HUES48 (cell line): Measurements from ENCODE around the gene ZNF429.
"Not testable (repeated sequence)": the region's sequence is repeated elsewhere in the genome, so short reads cannot be mapped to it uniquely, and the experiment has no call there.

Experiments
- H3K27ac ChIP-seq: one replicate; pipeline ENCODE4 v1.7.0; 2013; ENCODE audit warnings: low read depth, low read length, inconsistent platforms
- H3K27me3 ChIP-seq: 2 replicates; pipeline ENCODE4 v1.6.1; 2013; ENCODE audit warnings: mild to moderate bottlenecking, low read length; ENCODE audit not compliant: control insufficient read depth, insufficient read depth
- H3K36me3 ChIP-seq: 2 replicates; pipeline ENCODE4 v1.6.1; 2013; ENCODE audit warnings: low read length; ENCODE audit not compliant: control insufficient read depth, insufficient read depth
- H3K4me1 ChIP-seq: 2 replicates; pipeline ENCODE4 v1.6.1; 2013; ENCODE audit warnings: mild to moderate bottlenecking, low read length; ENCODE audit not compliant: control insufficient read depth, insufficient read depth
- H3K4me3 ChIP-seq: 2 replicates; pipeline ENCODE4 v1.5.1; 2013; ENCODE audit warnings: mild to moderate bottlenecking, low read depth, low read length
- H3K9ac ChIP-seq: 2 replicates; pipeline ENCODE4 v1.6.1; 2013; ENCODE audit warnings: mild to moderate bottlenecking, low read depth, low read length, moderate library complexity
- H3K9me3 ChIP-seq: 2 replicates; pipeline ENCODE4 v1.6.1; 2013; ENCODE audit warnings: low read length; ENCODE audit not compliant: control insufficient read depth, insufficient read depth

Gene ZNF429

DNA sequence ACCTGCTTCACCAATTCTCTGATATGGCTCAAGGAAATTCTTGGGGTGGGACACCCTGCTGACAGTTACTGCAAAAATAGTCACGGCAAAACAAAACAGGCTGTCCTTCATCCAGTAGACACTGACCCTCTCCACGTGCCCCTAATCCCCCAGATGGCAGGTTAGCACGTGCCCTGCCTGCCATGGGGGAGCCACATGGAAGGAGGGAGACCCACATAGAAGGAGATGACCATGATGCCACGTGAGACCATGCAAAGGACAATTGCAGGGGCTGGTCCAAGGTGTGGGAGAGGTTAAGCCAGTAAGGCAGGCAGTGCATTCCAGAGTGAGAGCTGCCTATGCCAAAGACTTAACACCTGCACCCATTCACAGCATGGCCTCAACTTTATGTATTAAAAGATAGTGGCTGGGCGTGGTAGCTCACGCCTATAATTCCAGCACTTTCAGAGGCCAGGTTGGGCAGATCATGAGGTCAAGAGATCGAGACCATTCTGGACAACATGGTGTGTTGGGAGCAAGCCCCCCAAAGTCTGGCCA, 82.7 kb downstream of the ZNF429 start:
- H3K9ac ChIP-seq = no peak overlapping the region
- H3K4me3 ChIP-seq = no peak overlapping the region
- H3K36me3 ChIP-seq = no peaks in the 10 kb centered on the region
- H3K9me3 ChIP-seq = no peaks in the 10 kb centered on the region
- H3K27me3 ChIP-seq = peaks cover 25% of the 10 kb centered on the region
- no peak overlapping the region for H3K27ac ChIP-seq
- H3K4me1 ChIP-seq = peaks cover 5% of the 10 kb centered on the region; the same call in 1 of the 2 replicates

DNA sequence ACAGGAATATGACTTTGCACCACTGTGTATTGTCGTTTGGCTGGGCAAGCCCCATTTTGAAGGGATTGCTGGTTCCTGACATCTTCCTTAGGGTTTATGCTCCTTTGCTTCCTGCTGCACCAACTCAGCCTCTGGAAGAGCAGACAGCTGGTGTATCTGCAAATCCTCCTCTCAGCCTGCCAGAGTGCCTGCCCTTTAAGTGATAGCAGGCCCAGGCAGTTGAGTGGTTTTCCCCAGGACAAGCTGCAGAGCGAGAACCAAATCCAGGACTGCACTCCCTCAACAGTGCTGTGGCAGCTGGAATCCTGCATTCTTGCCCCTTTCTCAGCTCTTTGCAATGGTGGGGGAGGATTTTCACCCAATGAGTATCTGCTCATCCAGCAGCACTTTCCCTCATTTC, 85.5 kb downstream of the ZNF429 start:
- H3K27me3 ChIP-seq = peaks cover 20% of the 10 kb centered on the region
- H3K27ac ChIP-seq = no peak overlapping the region
- no peaks in the 10 kb centered on the region for H3K9me3 ChIP-seq
- peaks cover 5% of the 10 kb centered on the region; the same call in 1 of the 2 replicates for H3K4me1 ChIP-seq
- H3K36me3 ChIP-seq = no peaks in the 10 kb centered on the region
- no peak overlapping the region for H3K9ac ChIP-seq
- no peak overlapping the region for H3K4me3 ChIP-seq

DNA sequence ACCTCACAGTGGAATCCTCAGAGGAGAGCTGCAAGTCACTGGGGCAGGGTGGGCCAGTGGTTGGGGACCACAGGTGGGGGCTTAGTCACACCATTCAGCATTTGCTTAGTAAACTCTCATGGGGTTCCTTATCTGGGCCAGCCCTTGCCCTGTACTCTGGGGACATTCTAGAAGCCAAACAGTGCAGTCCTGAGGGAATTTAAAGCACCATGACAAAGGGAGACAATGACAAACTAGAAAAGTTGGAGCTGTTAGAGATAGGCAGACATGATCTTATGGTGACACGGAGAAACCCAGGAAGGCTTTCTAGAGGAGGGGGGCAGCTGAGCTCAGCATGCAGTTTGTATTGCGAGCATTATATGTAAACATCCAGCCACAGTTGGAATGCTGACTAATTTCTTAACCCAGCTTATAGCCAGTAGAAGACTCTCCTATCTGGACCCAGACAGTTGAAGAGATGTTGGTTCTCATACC, 87.6 kb downstream of the ZNF429 start:
- no peak overlapping the region for H3K9ac ChIP-seq
- no peaks in the 10 kb centered on the region for H3K9me3 ChIP-seq

DNA sequence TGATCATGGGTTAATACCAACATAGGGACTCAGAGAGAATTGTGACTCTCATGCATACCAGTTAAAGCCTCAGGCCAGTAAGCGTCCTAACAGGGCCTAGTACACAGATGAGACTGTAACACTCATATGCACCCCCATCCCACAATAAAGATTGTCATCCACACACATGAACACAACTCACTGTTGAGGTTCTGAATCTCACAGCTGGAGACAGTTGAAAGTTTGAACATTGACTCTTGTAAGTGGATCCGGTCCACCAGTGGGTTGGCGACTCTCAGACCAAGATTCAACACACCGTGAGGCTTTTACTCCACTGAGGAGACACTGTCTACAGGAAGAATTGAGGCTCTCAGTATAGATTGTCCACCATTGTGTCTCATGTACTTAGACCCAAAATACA, 88.1 kb downstream of the ZNF429 start:
- Histone ChIP-seq H3K27ac (no peak overlapping the region), H3K27me3 (no peaks in the 10 kb centered on the region), H3K4me3 (no peak overlapping the region), H3K36me3 (no peaks in the 10 kb centered on the region), H3K9me3 (no peaks in the 10 kb centered on the region), H3K4me1 (no peaks in the 10 kb centered on the region), H3K9ac (no peak overlapping the region)

More for the DNA sequence above, 87.6 kb downstream of the ZNF429 start:
- Histone ChIP-seq H3K36me3 (no peaks in the 10 kb centered on the region), H3K27ac (no peak overlapping the region), H3K4me3 (no peak overlapping the region), H3K4me1 (no peaks in the 10 kb centered on the region), H3K27me3 (no peaks in the 10 kb centered on the region)

DNA sequence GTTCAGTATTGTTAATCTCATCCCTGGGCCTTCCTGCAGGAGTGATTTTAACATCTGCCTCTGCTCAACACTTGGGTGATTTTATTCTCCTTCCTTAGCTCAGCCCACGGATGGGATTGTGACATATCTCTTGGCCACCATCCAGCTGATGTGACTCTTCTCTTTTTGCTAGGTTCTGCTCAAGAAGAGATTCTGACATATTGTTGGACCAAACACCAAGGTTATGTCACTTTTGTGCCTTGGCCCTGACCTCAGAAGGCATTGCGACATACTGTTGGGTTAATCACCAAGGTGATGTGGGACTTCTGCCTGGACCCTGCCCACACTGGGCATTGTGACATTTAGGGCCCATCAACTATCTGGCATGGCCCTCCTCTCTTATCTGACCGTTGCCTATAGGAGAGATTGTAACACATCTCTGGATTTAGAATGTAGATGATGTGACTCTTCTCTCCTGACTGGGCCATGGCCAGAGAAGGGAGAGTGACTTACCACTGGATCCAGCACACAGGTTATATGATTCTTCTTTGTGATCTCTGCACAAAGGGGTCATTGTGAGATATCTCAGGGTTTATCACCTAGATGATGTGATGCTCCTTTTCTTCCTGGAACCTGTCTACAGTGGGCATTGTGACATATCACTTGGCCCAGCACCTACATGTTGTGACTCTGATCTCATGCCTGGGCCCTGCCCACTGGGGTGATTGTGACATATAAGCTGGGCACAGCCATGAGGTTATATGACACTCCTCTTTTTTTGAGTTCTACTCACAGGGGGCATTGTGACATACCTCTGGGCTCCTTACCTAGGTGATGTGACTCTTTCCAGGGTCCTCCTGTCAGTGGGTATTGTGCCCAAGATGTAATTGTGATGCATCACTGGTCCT, 88.8 kb downstream of the ZNF429 start:
- no peaks in the 10 kb centered on the region for H3K4me1 ChIP-seq
- no peak overlapping the region for H3K27ac ChIP-seq
- H3K4me3 ChIP-seq = no peak overlapping the region
- no peaks in the 10 kb centered on the region for H3K36me3 ChIP-seq
- no peaks in the 10 kb centered on the region for H3K9me3 ChIP-seq
- H3K9ac ChIP-seq = no peak overlapping the region
- H3K27me3 ChIP-seq = no peaks in the 10 kb centered on the region

DNA sequence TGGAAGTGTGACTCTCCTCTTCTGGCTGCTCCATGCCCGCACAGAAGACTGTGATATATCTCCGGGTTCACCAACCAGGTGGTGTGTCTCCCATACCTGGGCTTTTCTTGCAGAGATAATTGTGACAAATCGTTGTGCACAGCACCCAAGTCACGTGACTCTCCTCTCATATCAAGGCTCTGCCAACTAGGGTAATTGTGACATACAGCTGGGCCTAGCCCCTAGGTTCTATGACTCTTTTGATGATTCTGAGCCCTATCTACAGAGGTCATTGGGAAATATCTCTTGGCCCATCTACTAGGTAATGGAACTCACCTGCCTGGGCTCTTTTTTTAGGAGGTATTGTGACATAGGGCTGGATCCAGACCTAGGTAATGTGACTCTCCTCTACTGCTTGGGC, 89.8 kb downstream of the ZNF429 start:
- no peaks in the 10 kb centered on the region for H3K4me1 ChIP-seq
- H3K4me3 ChIP-seq = no peak overlapping the region
- no peaks in the 10 kb centered on the region for H3K9me3 ChIP-seq
- no peaks in the 10 kb centered on the region for H3K36me3 ChIP-seq
- H3K27me3 ChIP-seq = no peaks in the 10 kb centered on the region
- H3K27ac ChIP-seq = no peak overlapping the region
- H3K9ac ChIP-seq = no peak overlapping the region

DNA sequence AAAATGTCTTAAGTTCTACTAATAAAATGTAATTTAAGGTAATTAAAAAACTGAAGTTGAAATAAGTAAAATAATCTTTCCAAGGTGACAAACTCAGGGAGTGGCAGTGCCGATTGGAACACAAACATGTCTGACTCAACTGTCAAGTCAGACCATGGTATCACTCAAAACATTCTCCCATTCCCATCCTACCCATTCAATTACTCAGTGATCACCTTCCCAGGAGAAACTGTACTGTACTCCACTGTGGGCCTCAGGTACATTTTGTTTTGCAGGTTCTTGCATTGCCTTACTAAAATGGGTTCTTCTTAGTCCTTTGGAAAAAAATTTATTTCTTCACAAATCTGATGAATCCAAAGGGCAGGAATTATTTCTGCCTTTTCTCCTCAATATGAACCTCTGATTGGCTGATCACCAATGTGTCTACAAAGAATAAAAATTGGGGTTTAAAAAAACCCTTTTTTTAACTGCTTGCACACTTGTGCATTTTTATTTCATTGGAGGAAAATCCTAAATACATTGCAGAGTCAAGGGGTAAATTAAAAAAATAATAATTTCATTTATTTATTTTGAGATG, 96.8 kb downstream of the ZNF429 start:
- H3K36me3 ChIP-seq = no peaks in the 10 kb centered on the region
- H3K27ac ChIP-seq = no peak overlapping the region
- H3K27me3 ChIP-seq = no peaks in the 10 kb centered on the region
- H3K9ac ChIP-seq = no peak overlapping the region
- H3K4me3 ChIP-seq = no peak overlapping the region
- H3K9me3 ChIP-seq = peaks cover 6% of the 10 kb centered on the region; the same call in 1 of the 2 replicates
- H3K4me1 ChIP-seq = peaks cover 32% of the 10 kb centered on the region

DNA sequence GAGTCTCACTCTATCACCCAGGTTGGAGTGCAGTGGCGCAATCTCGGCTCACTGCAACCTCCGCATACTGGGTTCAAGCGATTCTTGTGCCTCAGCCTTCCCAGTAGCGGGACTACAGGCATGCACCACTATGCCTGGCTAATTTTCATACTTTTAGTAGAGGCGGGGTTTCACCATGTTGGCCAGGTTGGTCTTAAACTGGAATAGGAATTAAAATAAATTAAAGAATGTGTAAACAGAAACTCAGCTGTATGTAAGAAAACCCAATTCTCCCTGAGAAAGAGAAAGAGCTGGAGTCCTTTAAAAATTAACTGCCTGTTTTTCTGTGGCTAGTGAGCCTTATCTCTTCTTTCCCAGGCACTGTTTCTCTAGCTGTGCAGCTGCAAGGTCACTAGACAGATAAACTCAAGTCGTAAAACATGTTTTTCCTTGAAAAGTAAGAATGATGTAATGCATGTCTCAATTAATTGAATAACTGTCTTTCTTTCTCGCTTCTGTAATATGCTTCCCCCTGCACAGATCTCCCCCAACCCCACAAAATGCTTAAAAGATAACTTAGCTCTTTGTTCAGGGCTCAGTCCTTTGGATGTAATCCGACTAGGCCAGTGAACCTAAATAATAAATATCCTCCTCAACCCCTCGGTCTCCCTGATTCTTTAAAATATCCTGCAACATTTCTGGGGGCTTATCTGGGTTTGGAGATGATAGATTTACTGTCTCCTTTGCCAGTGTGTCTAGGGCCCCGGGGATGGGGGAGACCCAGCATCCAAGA, 97.4 kb downstream of the ZNF429 start:
- H3K9me3 ChIP-seq, H3K27me3 ChIP-seq, H3K9ac ChIP-seq, H3K36me3 ChIP-seq, H3K4me3 ChIP-seq: not testable (repeated sequence)
- peak overlapping the region; percentile 85 for H3K27ac ChIP-seq
- peaks cover 32% of the 10 kb centered on the region for H3K4me1 ChIP-seq

DNA sequence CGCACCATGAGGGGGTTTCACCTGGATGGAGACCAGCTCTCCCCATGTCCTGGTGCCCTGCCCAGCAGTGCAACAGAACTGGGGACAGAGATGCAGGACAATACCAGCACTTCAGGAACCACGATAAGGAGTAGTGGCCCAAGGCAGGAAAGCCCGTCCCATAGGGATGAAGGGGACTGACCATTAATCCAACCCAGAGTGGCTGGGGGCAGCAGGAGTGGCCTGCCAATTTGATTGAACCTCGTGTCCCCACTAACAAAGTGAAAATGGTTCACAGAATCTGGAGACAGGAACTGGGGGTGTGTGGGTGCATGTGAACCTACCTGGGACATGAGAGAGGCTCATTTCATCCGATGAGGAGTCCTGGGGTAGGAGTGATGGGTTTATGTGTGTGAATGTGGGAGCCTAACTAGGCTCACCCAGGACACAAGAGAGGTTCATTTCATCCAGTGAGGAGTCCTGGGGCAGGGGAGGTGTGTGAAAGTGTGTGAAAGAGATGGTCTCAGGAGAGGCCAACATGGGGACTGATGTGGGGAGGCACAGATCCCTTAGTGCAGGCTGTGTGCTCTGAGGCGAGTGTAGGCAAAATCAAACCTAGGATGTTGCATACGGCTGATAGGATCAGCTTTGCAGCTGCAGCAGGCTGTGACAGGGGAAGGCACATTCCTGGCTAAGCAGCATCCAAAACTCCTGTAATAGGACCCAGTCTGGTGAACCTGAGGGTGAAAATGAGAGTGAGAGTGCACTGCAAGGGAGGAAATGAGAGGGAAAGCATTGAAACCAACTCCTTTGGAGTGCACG, 98.2 kb downstream of the ZNF429 start:
- peaks cover 32% of the 10 kb centered on the region for H3K4me1 ChIP-seq
- peaks cover 6% of the 10 kb centered on the region; the same call in 1 of the 2 replicates for H3K9me3 ChIP-seq
- H3K27me3 ChIP-seq = no peaks in the 10 kb centered on the region
- H3K9ac ChIP-seq = no peak overlapping the region
- no peaks in the 10 kb centered on the region for H3K36me3 ChIP-seq
- H3K4me3 ChIP-seq = peak overlapping the region; percentile 49
- H3K27ac ChIP-seq = peak overlapping the region; percentile 85

DNA sequence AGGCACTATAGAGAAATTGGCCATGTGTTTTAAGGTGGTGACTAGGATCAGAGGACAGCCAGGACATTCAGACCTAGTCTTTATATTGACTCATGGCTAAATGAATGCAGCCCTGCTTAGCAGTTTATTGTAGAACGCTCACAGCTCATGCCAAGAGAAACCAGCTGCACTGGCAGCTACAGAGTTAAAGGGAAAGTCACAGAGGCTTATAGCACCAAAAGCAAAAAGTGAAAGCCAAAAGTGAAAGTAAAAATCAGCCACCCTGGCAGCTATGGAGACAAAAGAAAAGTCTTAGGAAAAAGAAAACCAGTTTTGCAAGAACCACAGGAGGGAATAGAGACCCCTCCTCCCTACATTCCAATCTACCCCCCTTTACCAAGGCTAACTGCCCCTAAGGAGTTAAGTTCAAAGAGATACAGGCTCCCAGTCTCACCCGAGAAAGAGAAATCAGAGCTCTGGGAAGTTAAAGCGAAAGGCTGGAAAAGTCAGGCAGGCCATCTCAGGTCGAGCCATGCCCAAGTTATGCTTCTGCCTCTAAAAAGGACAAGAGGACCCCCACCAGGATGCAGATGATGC, 99.0 kb downstream of the ZNF429 start:
- Histone ChIP-seq H3K9me3 (peaks cover 6% of the 10 kb centered on the region; the same call in 1 of the 2 replicates), H3K9ac (no peak overlapping the region), H3K27ac (peak overlapping the region; percentile 85), H3K4me3 (peak overlapping the region; percentile 49), H3K4me1 (peaks cover 32% of the 10 kb centered on the region), H3K36me3 (no peaks in the 10 kb centered on the region), H3K27me3 (no peaks in the 10 kb centered on the region)
